K562 (cell line): ENCODE measurements around the gene PCP2. TPM values are rescaled to one million over a fixed set of nuclear protein-coding genes. Genes with fewer than 3 reads are reported as not detected.

Experiments used
- ATAC-seq: fragments of 200-7000 bp; cut with Tn5 transposase; 3 replicates; pipeline ENCODE4 v1.9.1; 2020; ENCODE audit warnings: moderate library complexity
- BruUV-seq: library from RNA; stranded (reverse); fragments of 400-500 nt; replicated peaks from 2 replicates; lab custom pipeline; 2021; lab: Mats Ljungman, UMichigan
- CTCF ChIA-PET: fragments of 300-600 bp; formaldehyde crosslinking; extraction: SDS; loops from one replicate; lab custom pipeline; 2021; ENCODE audit warnings: low intra/inter-chr PET ratio; lab: Yijun Ruan, JAX
- POLR2A ChIA-PET: fragments of 300-600, 350-650 bp; sonication (Branson Sonifier 250); formaldehyde crosslinking; extraction: SDS; loops from one replicate; lab custom pipeline; 2021; ENCODE audit warnings: antibody characterized with exemption, inconsistent platforms; lab: Yijun Ruan, JAX
- DNase-seq, 4 experiments: peaks; one replicate each; pipeline versions ENCODE4 v3.0.0 to v3.0.0-alpha.2; 2011 to 2018; ENCODE audit warnings: low spot score in 3 of 4, mixed read lengths in 3 of 4; ENCODE audit errors: extremely low read depth in 1 of 4
- FAIRE-seq: peaks from 2 replicates; lab custom pipeline; 2011; peaks lifted over from hg19 to GRCh38; lab: Jason Lieb, UNC
- H2AFZ ChIP-seq: 2 replicates; pipeline ENCODE4 v1.6.0; 2011; ENCODE audit warnings: low read depth, low read length, control low read depth, inconsistent platforms
- H3K27ac ChIP-seq: fragments of 200-600 bp; 3 replicates; pipeline ENCODE4 v1.8.0; 2011; ENCODE audit warnings: low read depth, mild to moderate bottlenecking, control low read depth, inconsistent platforms, low read length, moderate library complexity, mixed read lengths; ENCODE audit errors: extremely low read depth
- H3K27me3 ChIP-seq, 2 experiments: fragments of 300-600 bp in 1 of 2; 2 replicates in 1 of 2; 3 replicates in 1 of 2; pipeline versions ENCODE4 v1.6.0 to v1.8.0; 2011; ENCODE audit warnings: inconsistent platforms in 2 of 2, low read length in 2 of 2, mild to moderate bottlenecking in 1 of 2, mixed read lengths in 1 of 2, moderate library complexity in 1 of 2; ENCODE audit not compliant: control insufficient read depth in 2 of 2, insufficient read depth in 2 of 2
- H3K36me3 ChIP-seq: fragments of 300-600 bp; 3 replicates; pipeline ENCODE4 v1.8.0; 2011; ENCODE audit warnings: mild to moderate bottlenecking, low read length, inconsistent platforms; ENCODE audit not compliant: control insufficient read depth, insufficient read depth
- H3K4me1 ChIP-seq, 2 experiments: fragments of 200-600 bp in 1 of 2; replicated peaks in 1 of 2; 2 replicates in 1 of 2; 3 replicates in 1 of 2; pipeline versions ENCODE4 v1.5.1 to v1.8.0; 2011; ENCODE audit warnings: inconsistent platforms in 2 of 2, low read length in 2 of 2, mild to moderate bottlenecking in 1 of 2, mixed read lengths in 1 of 2, moderate library complexity in 1 of 2; ENCODE audit not compliant: control insufficient read depth in 2 of 2, insufficient read depth in 2 of 2
- H3K4me2 ChIP-seq: 2 replicates; pipeline ENCODE4 v1.6.1; 2011; ENCODE audit warnings: low read length, control low read depth, inconsistent platforms, mixed read lengths; ENCODE audit not compliant: insufficient read depth
- H3K4me3 ChIP-seq: fragments of 200-600 bp; sonication (generic), shearing (Covaris generic); 2 replicates; pipeline ENCODE4 v1.5.1; 2016; ENCODE audit warnings: control low read depth, inconsistent platforms
- H3K79me2 ChIP-seq: fragments of 200-600 bp; 3 replicates; pipeline ENCODE4 v1.8.0; 2011; ENCODE audit warnings: low read length, inconsistent platforms; ENCODE audit not compliant: control insufficient read depth, insufficient read depth
- H3K9ac ChIP-seq, 2 experiments: 2 replicates each; pipeline versions ENCODE4 v1.6.0 to v1.6.1; 2011; ENCODE audit warnings: low read depth in 2 of 2, low read length in 2 of 2, control low read depth in 1 of 2, inconsistent platforms in 1 of 2, mild to moderate bottlenecking in 1 of 2, mixed read lengths in 1 of 2; ENCODE audit not compliant: insufficient read depth in 1 of 2
- H3K9me1 ChIP-seq: one replicate; pipeline ENCODE4 v1.6.0; 2011; ENCODE audit warnings: inconsistent platforms, mild to moderate bottlenecking, low read length, moderate library complexity; ENCODE audit not compliant: control insufficient read depth, insufficient read depth
- H3K9me3 ChIP-seq: replicated peaks from 2 replicates; pipeline ENCODE4 v1.5.1; 2011; ENCODE audit warnings: low read depth, low read length, inconsistent platforms; ENCODE audit not compliant: control insufficient read depth, insufficient read depth
- H4K20me1 ChIP-seq: replicated peaks from 2 replicates; pipeline ENCODE4 v1.6.1; 2011; ENCODE audit warnings: low read length, inconsistent platforms, mixed read lengths; ENCODE audit not compliant: control insufficient read depth, insufficient read depth
- HDAC6 ChIP-seq: IDR thresholded peaks from 2 replicates; pipeline ENCODE4 v1.6.1; 2012; ENCODE audit warnings: low read depth, mild to moderate bottlenecking, control low read depth, inconsistent platforms, low read length, moderate library complexity
- IFI16 ChIP-seq: fragments of 250-450 bp; sonication (Bioruptor Pico); IDR thresholded peaks from 2 replicates; pipeline ENCODE4 v2.1.2; 2022; ENCODE audit warnings: mild to moderate bottlenecking, inconsistent platforms
- KLF10 ChIP-seq: fragments of 250-450 bp; sonication (Bioruptor Pico); IDR thresholded peaks from 2 replicates; pipeline ENCODE4 v1.6.1; 2021; ENCODE audit warnings: matching md5 sums
- LCOR ChIP-seq: sonication (generic); formaldehyde crosslinking; IDR thresholded peaks from 2 replicates; pipeline ENCODE4 v1.8.0; 2022; ENCODE audit warnings: mild to moderate bottlenecking, missing genetic modification reagents
- MCM7 ChIP-seq, 2 experiments: fragments of 450-650 bp; IDR thresholded peaks; 2 replicates each; pipeline ENCODE4 v1.6.1; 2016 to 2018
- NFYB ChIP-seq: IDR thresholded peaks from 2 replicates; pipeline ENCODE4 v1.6.1; 2011; ENCODE audit warnings: mild to moderate bottlenecking, moderate library complexity; ENCODE audit not compliant: insufficient read length; ENCODE audit errors: extremely low read depth
- PATZ1 ChIP-seq: fragments of 250-450 bp; sonication (Bioruptor Pico); IDR thresholded peaks from 2 replicates; pipeline ENCODE4 v1.5.0; 2020; ENCODE audit warnings: mild to moderate bottlenecking, borderline replicate concordance
- ZFPM2 ChIP-seq: fragments of 250-450 bp; sonication (Bioruptor Pico); IDR thresholded peaks from 2 replicates; pipeline ENCODE4 v1.5.1; 2022; ENCODE audit warnings: mild to moderate bottlenecking
- ZNF253 ChIP-seq: fragments of 250-450 bp; sonication (Bioruptor Pico); conservative IDR thresholded peaks from 2 replicates; pipeline ENCODE4 v1.6.1; 2021; ENCODE audit warnings: mild to moderate bottlenecking
- WGBS: fragments of 100-300 bp; shearing (Covaris generic); methylation state at CpG from one replicate; pipeline ENCODE4 v1.1.6; 2016; ENCODE audit warnings: low coverage, mixed read lengths; ENCODE audit not compliant: insufficient coverage; ENCODE audit errors: missing lambda C conversion rate; 5-methylcytosine and 5-hydroxymethylcytosine counted together
- in situ Hi-C: fragments of 300-500 bp; cut with MboI; formaldehyde crosslinking; loops from 4 replicates; pipeline ENCODE4 v1.15.0; 2018; ENCODE audit warnings: inconsistent platforms, mixed read lengths
- intact Hi-C: fragments of 100-400 bp; cut with micrococcal nuclease; formaldehyde crosslinking; loops from 2 replicates; pipeline ENCODE4 v1.14.2; 2022
- polyA plus RNA-seq, 8 experiments: library from polyadenylated mRNA; depleted of rRNA in 4 of 8; stranded (reverse) in 5 of 8; unstranded in 3 of 8; fragments of >200 nt; fragmentation: Nextera tagmentation in 2 of 8; fragmentation: Illumina TruSeq in 1 of 8; extraction: Ambion mirVana in 2 of 8; extraction: Trizol in 1 of 8; gene quantifications; 2 replicates each; pipeline versions ENCODE4 v1.2.1 to v1.2.3, GENCODE V29; 2011 to 2014; ENCODE audit warnings: inconsistent platforms in 1 of 8, missing spikeins in 1 of 8
- total RNA-seq, 7 experiments: library from RNA; depleted of rRNA in 6 of 7; stranded (reverse); fragments of >200 nt in 6 of 7; fragmentation: Illumina TruSeq in 2 of 7; extraction: Trizol in 2 of 7; gene quantifications; 2 replicates each; pipeline versions ENCODE4 v1.2.1 to v1.2.3, GENCODE V29; 2011 to 2021; ENCODE audit warnings: low replicate concordance in 1 of 7
- TF ChIP-seq, protein P1 (sequence below): fragments of 250-450 bp; sonication (Bioruptor Pico); IDR thresholded peaks from 2 replicates; pipeline ENCODE4 v1.8.0; 2022; ENCODE audit warnings: inconsistent platforms, mild to moderate bottlenecking, moderate library complexity, borderline replicate concordance

PCP2 gene
- total and polyA plus RNA-seq, 9 of the 15 experiments (the other 6 are each of a cell fraction or from before 2014, with no cell fraction given) = 0.17 to 1.3 (median 0.49) TPM; not detected in 3

GRCh38 chr19:7668842-7669241 is 35.3 kb upstream of the PCP2 start, which contains the start of gene RETN:
TSS of gene RETN (plus strand) at chr19:7669049. CDS start at chr19:7669327, 278 bp downstream.
- H3K9me1 ChIP-seq = no peaks in the 10 kb centered on the region
- H2AFZ ChIP-seq = no peak within 1 kb of the TSS
- intact Hi-C loops = no loop called here
- no peak within 1 kb of the TSS for H3K4me3 ChIP-seq
- no peaks in the 10 kb centered on the region for H3K36me3 ChIP-seq
- no peak within 1 kb of the TSS for H3K27ac ChIP-seq
- peaks cover 2% of the 10 kb centered on the region; the same call in 1 of the 2 replicates for H3K9me3 ChIP-seq
- H3K4me2 ChIP-seq = no peak within 1 kb of the TSS
- no peak for TF ChIP-seq KLF10 (CRISPR knock-in tag)
- TF ChIP-seq, protein P1, sequence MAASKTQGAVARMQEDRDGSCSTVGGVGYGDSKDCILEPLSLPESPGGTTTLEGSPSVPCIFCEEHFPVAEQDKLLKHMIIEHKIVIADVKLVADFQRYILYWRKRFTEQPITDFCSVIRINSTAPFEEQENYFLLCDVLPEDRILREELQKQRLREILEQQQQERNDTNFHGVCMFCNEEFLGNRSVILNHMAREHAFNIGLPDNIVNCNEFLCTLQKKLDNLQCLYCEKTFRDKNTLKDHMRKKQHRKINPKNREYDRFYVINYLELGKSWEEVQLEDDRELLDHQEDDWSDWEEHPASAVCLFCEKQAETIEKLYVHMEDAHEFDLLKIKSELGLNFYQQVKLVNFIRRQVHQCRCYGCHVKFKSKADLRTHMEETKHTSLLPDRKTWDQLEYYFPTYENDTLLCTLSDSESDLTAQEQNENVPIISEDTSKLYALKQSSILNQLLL (CRISPR knock-in tag) = no peak
- no peak for TF ChIP-seq NFYB
- TF ChIP-seq ZFPM2 = no peak
- no peak for TF ChIP-seq LCOR (CRISPR knock-in tag)
- no peak for TF ChIP-seq ZNF253 (CRISPR knock-in tag)
- TF ChIP-seq HDAC6 = no peak
- TF ChIP-seq PATZ1 = no peak
- no peak for TF ChIP-seq IFI16 (CRISPR knock-in tag)
- TF ChIP-seq MCM7 (IDR thresholded peaks at IDR 0.05) = no peak
- FAIRE-seq (no peak), ATAC-seq (no peak), DNase-seq (no peak)
- no peaks in the 10 kb centered on the region for H3K79me2 ChIP-seq
- no TSS peak for BruUV-seq
- H4K20me1 ChIP-seq = no peaks in the 10 kb centered on the region
- ChIA-PET POLR2A (interaction anchor here (0.8 to 1.3 kb wide), 3 partner anchors 14 to 146 kb away, joined by 3 read pairs; partner anchors contain the start of gene MCOLN1), CTCF (no interaction called here)
- H3K4me1 ChIP-seq = peaks cover 0 to 10% of the 10 kb centered on the region in 2 experiments; a peak in 2 of 5 replicates
- in situ Hi-C loops = no loop called here
- H3K9ac ChIP-seq = no peak within 1 kb of the TSS; a peak in 1 of 4 replicates
- H3K27me3 ChIP-seq = peaks cover 21 to 43% of the 10 kb centered on the region in 2 experiments; a peak in 4 of 5 replicates
- WGBS = 4% methylated on average over 9 of the region's 9 CpGs
